Ovary (tissue), 3 donors: ENCODE measurements around the gene CELF2.

Experiments used
- CTCF ChIP-seq, 3 donors: fragments of 450-650 bp in 2 of 3; fragments of 200-600 bp in 1 of 3; IDR thresholded peaks; one replicate each; pipeline versions ENCODE4 v1.5.1 to v1.8.0; 2016 to 2022; ENCODE audit warnings: antibody characterized with exemption in 3 of 3, mild to moderate bottlenecking in 1 of 3
- POLR2A ChIP-seq: fragments of 450-650 bp; IDR thresholded peaks from one replicate; pipeline ENCODE4 v1.6.1; 2017; ENCODE audit warnings: antibody characterized with exemption, mild to moderate bottlenecking, moderate library complexity
- donor health status: DM: no; HTN: no; CAD: no.

GRCh38 chr10:11177381-11177780 lies 159.7 kb downstream of the CELF2 start:
- TF ChIP-seq CTCF (IDR thresholded peaks at IDR 0.05): no peak
- no peak for TF ChIP-seq POLR2A
